ENCODE results near the gene NHSL1. TPM values are rescaled to one million over a fixed set of nuclear protein-coding genes. Genes with fewer than 3 reads are reported as not detected.

The NHSL1 gene
- total RNA-seq, 1 donor from 2014 or later: 33.5 TPM

DNA sequence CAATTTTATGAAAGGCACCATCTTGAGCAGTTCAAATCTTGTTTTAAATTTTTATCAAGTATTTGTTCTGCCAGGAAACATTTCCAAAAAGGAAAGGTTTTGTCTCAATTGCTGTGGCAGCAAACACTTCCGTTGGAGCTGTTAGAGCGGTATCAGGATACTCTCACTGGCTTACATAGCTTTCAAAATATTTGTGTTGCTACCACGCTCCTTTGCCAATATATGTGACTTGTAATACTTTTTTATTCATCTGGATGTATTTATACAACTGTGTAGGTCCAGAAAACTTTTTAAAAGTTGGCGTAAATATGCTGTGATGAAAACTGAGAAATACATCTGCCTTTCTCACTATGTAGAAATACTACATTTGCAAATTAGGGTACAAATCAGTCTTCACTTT lies 37.8 kb upstream of the NHSL1 start:
- TF ChIP-seq EZH2 (IDR thresholded peaks at IDR 0.05; ENCODE audit: insufficient read depth, low read length): no peak
- TF ChIP-seq, protein P1, sequence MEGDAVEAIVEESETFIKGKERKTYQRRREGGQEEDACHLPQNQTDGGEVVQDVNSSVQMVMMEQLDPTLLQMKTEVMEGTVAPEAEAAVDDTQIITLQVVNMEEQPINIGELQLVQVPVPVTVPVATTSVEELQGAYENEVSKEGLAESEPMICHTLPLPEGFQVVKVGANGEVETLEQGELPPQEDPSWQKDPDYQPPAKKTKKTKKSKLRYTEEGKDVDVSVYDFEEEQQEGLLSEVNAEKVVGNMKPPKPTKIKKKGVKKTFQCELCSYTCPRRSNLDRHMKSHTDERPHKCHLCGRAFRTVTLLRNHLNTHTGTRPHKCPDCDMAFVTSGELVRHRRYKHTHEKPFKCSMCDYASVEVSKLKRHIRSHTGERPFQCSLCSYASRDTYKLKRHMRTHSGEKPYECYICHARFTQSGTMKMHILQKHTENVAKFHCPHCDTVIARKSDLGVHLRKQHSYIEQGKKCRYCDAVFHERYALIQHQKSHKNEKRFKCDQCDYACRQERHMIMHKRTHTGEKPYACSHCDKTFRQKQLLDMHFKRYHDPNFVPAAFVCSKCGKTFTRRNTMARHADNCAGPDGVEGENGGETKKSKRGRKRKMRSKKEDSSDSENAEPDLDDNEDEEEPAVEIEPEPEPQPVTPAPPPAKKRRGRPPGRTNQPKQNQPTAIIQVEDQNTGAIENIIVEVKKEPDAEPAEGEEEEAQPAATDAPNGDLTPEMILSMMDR (IDR thresholded peaks at IDR 0.05; ENCODE audit: insufficient read depth, low read depth, low read length): no peak

DNA sequence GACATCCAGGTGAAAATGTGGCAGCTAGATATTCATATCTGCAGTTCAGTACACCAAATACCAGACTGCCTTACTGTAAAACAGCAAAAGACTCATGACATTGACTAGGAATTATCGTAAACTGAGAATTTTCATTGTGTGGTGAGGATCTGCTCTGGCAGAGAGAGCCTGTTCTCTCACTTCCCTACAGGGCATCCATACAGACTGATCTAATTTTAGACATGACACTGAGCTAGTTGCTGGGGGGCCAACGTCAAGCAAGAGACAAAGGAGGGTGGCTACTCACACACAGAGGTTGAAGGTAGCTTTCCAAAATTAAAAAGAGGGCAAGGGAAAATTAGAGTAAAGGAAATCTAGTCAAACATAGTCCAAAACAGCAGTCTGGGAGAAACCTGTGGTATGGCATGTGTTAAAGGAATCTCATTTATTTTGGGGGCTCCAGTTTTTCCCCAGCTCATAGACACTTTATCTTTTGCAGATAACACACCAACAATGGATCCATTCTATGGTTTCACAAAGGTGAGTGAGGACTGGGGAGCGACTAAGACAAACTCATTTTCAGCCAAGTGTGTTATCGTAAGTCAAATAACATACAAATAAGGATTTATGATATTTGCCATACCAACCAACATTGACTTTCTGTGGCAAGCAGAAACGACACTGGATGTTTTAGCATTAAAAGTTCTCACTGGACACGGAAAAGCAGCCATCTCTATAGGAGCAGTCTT lies 36.6 kb upstream of the NHSL1 start:
- no peaks in the 10 kb centered on the region for H3K9me3 Mint-ChIP-seq (ENCODE audit: unreplicated experiment)
- H4K20me1 ChIP-seq (ENCODE audit: insufficient read depth, low read length): peaks cover 37% of the 10 kb centered on the region
- TF ChIP-seq, protein P1 (IDR thresholded peaks at IDR 0.05; ENCODE audit: insufficient read depth, low read depth, low read length): no peak
- H3K4me3 Mint-ChIP-seq (ENCODE audit: unreplicated experiment): no peak overlapping the region
- peaks cover 2% of the 10 kb centered on the region for H3K36me3 Mint-ChIP-seq (ENCODE audit: low read depth, unreplicated experiment)
- no peaks in the 10 kb centered on the region for H3K27me3 Mint-ChIP-seq (ENCODE audit: low read depth, unreplicated experiment)
- FAIRE-seq (no peak), DNase-seq (ENCODE audit: low read depth) (no peak)
- H3K9ac ChIP-seq (ENCODE audit: low read length): no peak overlapping the region
- peaks cover 26% of the 10 kb centered on the region for H3K4me1 ChIP-seq (ENCODE audit: insufficient read depth, low read length)
- H3K27me3 ChIP-seq (ENCODE audit: insufficient read depth, low read length): no peaks in the 10 kb centered on the region
- H3K27ac Mint-ChIP-seq (ENCODE audit: unreplicated experiment): peak overlapping the region; percentile 13
- H3K4me1 Mint-ChIP-seq (ENCODE audit: low read depth, unreplicated experiment): peaks cover 51% of the 10 kb centered on the region
- no peaks in the 10 kb centered on the region for H3K36me3 ChIP-seq (ENCODE audit: insufficient read depth, low read length)
- H2AFZ ChIP-seq (ENCODE audit: low read depth, low read length): no peak overlapping the region
- no peak overlapping the region for H3K4me3 ChIP-seq (ENCODE audit: insufficient read depth, low read depth, low read length)
- H3K4me2 ChIP-seq (ENCODE audit: low read length): no peak overlapping the region
- H3K27ac ChIP-seq (ENCODE audit: low read depth, low read length): no peak overlapping the region
- no peaks in the 10 kb centered on the region for H3K9me3 ChIP-seq (ENCODE audit: insufficient read depth, low read depth, low read length)
- peaks cover 84% of the 10 kb centered on the region for H3K79me2 ChIP-seq (ENCODE audit: insufficient read depth, low read length)

More for the DNA sequence above, 37.8 kb upstream of the NHSL1 start:
- H3K4me3 ChIP-seq (ENCODE audit: insufficient read depth, low read depth, low read length): no peak overlapping the region
- no peaks in the 10 kb centered on the region for H3K36me3 ChIP-seq (ENCODE audit: insufficient read depth, low read length)
- peaks cover 38% of the 10 kb centered on the region for H3K4me1 ChIP-seq (ENCODE audit: insufficient read depth, low read length)
- no peaks in the 10 kb centered on the region for H3K9me3 ChIP-seq (ENCODE audit: insufficient read depth, low read depth, low read length)
- DNase-seq (ENCODE audit: low read depth) (no peak), FAIRE-seq (no peak)
- no peaks in the 10 kb centered on the region for H3K27me3 ChIP-seq (ENCODE audit: insufficient read depth, low read length)
- peaks cover 81% of the 10 kb centered on the region for H3K79me2 ChIP-seq (ENCODE audit: insufficient read depth, low read length)
- no peak overlapping the region for H3K9ac ChIP-seq (ENCODE audit: low read length)
- Mint-ChIP-seq H3K4me3 (ENCODE audit: unreplicated experiment) (no peak overlapping the region), H3K36me3 (ENCODE audit: low read depth, unreplicated experiment) (peaks cover 2% of the 10 kb centered on the region), H3K27me3 (ENCODE audit: low read depth, unreplicated experiment) (no peaks in the 10 kb centered on the region), H3K27ac (ENCODE audit: unreplicated experiment) (no peak overlapping the region), H3K4me1 (ENCODE audit: low read depth, unreplicated experiment) (peaks cover 61% of the 10 kb centered on the region), H3K9me3 (ENCODE audit: unreplicated experiment) (no peaks in the 10 kb centered on the region)
- no peak overlapping the region for H3K4me2 ChIP-seq (ENCODE audit: low read length)
- peaks cover 34% of the 10 kb centered on the region for H4K20me1 ChIP-seq (ENCODE audit: insufficient read depth, low read length)
- H3K27ac ChIP-seq (ENCODE audit: low read depth, low read length): no peak overlapping the region
- no peak overlapping the region for H2AFZ ChIP-seq (ENCODE audit: low read depth, low read length)

DNA sequence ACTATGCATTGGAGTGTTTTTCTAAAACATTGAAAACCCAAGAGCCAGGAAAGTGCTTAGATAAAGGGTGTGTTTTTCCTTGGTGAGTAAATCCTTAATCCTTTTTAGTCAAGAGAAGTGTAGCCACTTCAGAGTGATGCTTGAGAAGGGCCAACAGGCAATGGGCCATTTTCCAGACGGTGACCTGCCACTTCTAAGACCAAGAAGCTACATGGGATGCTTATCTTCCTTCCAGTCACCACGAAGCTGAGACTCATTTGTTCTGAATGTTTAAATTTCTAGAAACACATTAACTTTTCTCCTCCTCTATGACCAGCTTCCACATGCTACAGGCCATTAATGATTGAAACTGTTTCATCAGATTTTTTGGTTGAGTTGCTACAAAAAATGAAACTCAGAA lies 34.4 kb upstream of the NHSL1 start:
- Histone ChIP-seq H3K36me3 (ENCODE audit: insufficient read depth, low read length) (no peaks in the 10 kb centered on the region), H3K27me3 (ENCODE audit: insufficient read depth, low read length) (no peaks in the 10 kb centered on the region), H3K4me2 (ENCODE audit: low read length) (no peak overlapping the region), H3K9me3 (ENCODE audit: insufficient read depth, low read depth, low read length) (no peaks in the 10 kb centered on the region), H2AFZ (ENCODE audit: low read depth, low read length) (no peak overlapping the region), H3K4me1 (ENCODE audit: insufficient read depth, low read length) (peaks cover 5% of the 10 kb centered on the region), H4K20me1 (ENCODE audit: insufficient read depth, low read length) (peaks cover 39% of the 10 kb centered on the region), H3K79me2 (ENCODE audit: insufficient read depth, low read length) (peaks cover 71% of the 10 kb centered on the region), H3K4me3 (ENCODE audit: insufficient read depth, low read depth, low read length) (no peak overlapping the region), H3K27ac (ENCODE audit: low read depth, low read length) (no peak overlapping the region), H3K9ac (ENCODE audit: low read length) (no peak overlapping the region)
- no peak overlapping the region for H3K27ac Mint-ChIP-seq (ENCODE audit: unreplicated experiment)
- FAIRE-seq: no peak
- H3K9me3 Mint-ChIP-seq (ENCODE audit: unreplicated experiment): no peaks in the 10 kb centered on the region
- H3K36me3 Mint-ChIP-seq (ENCODE audit: low read depth, unreplicated experiment): peaks cover 2% of the 10 kb centered on the region
- no peak for TF ChIP-seq EZH2 (IDR thresholded peaks at IDR 0.05; ENCODE audit: insufficient read depth, low read length)
- TF ChIP-seq, protein P1 (IDR thresholded peaks at IDR 0.05; ENCODE audit: insufficient read depth, low read depth, low read length): no peak
- no peak for DNase-seq (ENCODE audit: low read depth)
- peaks cover 30% of the 10 kb centered on the region for H3K4me1 Mint-ChIP-seq (ENCODE audit: low read depth, unreplicated experiment)
- no peaks in the 10 kb centered on the region for H3K27me3 Mint-ChIP-seq (ENCODE audit: low read depth, unreplicated experiment)
- H3K4me3 Mint-ChIP-seq (ENCODE audit: unreplicated experiment): no peak overlapping the region

All from astrocyte (in vitro differentiated cells and primary cell).